Mesodermal cell (in vitro differentiated cells): ENCODE data around the gene SLC7A6OS.
"Not testable (repeated sequence)": the region's sequence is repeated elsewhere in the genome, so short reads cannot be mapped to it uniquely, and the experiment has no call there.

Experiments used
- H3K27ac ChIP-seq: 2 replicates; pipeline ENCODE4 v1.7.0; 2013; ENCODE audit warnings: mild to moderate bottlenecking, low read depth, low read length, moderate library complexity; ENCODE audit not compliant: severe bottlenecking
- H3K36me3 ChIP-seq: 2 replicates; pipeline ENCODE4 v1.7.1; 2013; ENCODE audit warnings: mild to moderate bottlenecking, low read length, moderate library complexity; ENCODE audit not compliant: control insufficient read depth, insufficient read depth
- H3K4me1 ChIP-seq: one replicate; pipeline ENCODE4 v1.7.1; 2013; ENCODE audit warnings: mild to moderate bottlenecking, low read length; ENCODE audit not compliant: insufficient read depth, control insufficient read depth, poor library complexity, severe bottlenecking
- H3K4me3 ChIP-seq: 2 replicates; pipeline ENCODE4 v1.7.0; 2013; ENCODE audit warnings: low read length, control low read depth, mild to moderate bottlenecking; ENCODE audit not compliant: insufficient read depth, poor library complexity, severe bottlenecking; ENCODE audit errors: extremely low read depth
- H3K9me3 ChIP-seq: 2 replicates; pipeline ENCODE4 v1.7.1; 2013; ENCODE audit warnings: mild to moderate bottlenecking, low read length, moderate library complexity; ENCODE audit not compliant: control insufficient read depth
- WGBS, 2 experiments: methylation state at CpG; one replicate each; pipeline ENCODE4 v1.1.5; 2013; ENCODE audit warnings: missing lambda C conversion rate in 2 of 2; ENCODE audit not compliant: insufficient coverage in 2 of 2; 5-methylcytosine and 5-hydroxymethylcytosine counted together

Gene SLC7A6OS

DNA sequence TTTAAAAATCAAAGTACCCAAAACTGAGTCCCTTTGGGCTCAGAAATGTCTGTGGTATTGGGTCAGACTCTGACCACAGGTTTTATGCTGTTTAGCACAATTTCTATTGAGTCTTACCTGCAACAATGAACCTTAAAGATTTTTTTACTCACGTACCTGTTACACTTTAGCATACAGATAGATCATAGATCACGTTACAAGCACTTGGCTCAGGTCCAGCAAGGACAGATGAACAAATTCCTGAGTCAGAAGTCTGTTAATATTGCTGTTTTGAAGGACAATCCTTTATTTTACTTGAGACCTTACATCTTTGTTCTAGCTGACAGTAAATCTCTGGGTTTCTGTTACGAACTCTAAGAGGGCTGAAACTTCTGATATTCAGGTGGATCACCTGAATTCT is 12.8 kb downstream of the SLC7A6OS start:
- whole genome bisulfite sequencing, 2 experiments, result 90 to 100% methylated on average over 2 to 3 of the region's 3 CpGs
- Histone ChIP-seq H3K4me1 (peaks cover 28% of the 10 kb centered on the region), H3K36me3 (peaks cover 95% of the 10 kb centered on the region), H3K9me3 (no peaks in the 10 kb centered on the region), H3K4me3 (no peak overlapping the region), H3K27ac (no peak overlapping the region)

DNA sequence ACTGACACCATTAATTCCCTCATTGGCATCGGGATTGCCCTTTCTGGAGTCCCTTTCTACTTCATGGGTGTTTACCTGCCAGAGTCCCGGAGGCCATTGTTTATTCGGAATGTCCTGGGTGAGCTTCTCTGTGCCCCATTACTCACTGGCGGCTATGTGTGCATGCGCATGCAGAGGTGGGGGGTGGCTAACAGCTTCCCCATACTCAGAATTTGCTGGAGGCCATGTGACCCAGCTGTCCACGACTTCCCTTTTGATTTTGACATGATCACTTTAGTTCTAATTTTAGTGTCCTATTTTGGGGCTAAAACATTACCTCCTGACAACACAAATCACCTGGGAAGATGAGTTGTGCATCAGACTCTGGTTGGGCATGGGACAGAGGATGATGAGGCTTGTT is 14.1 kb downstream of the SLC7A6OS start:
- WGBS, 2 experiments, result 94 to 100% methylated on average over 3 to 6 of the region's 6 CpGs
- Histone ChIP-seq H3K4me1 (peaks cover 28% of the 10 kb centered on the region), H3K36me3 (peaks cover 97% of the 10 kb centered on the region), H3K27ac (no peak overlapping the region), H3K4me3 (no peak overlapping the region), H3K9me3 (no peaks in the 10 kb centered on the region)

DNA sequence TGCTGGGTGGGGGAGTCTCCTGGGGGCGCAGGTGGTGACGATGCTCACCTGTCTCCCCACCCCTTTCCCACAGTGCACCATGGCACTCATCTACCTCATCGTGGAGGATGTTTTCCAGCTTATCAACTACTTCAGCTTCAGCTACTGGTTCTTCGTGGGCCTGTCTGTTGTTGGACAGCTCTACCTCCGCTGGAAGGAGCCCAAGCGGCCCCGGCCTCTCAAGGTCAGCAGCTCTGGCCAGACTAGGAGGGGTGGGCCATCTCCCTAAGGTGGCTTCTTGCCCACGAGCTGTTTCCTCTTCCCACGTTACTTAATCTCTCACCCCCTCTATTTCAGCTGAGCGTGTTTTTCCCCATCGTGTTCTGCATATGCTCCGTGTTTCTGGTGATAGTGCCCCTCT is 14.5 kb downstream of the SLC7A6OS start:
- Histone ChIP-seq H3K27ac (no peak overlapping the region), H3K36me3 (peaks cover 96% of the 10 kb centered on the region), H3K4me3 (no peak overlapping the region), H3K4me1 (peaks cover 28% of the 10 kb centered on the region), H3K9me3 (no peaks in the 10 kb centered on the region)
- 95 to 98% methylated on average over 11 of the region's 12 CpGs for WGBS, 2 experiments

DNA sequence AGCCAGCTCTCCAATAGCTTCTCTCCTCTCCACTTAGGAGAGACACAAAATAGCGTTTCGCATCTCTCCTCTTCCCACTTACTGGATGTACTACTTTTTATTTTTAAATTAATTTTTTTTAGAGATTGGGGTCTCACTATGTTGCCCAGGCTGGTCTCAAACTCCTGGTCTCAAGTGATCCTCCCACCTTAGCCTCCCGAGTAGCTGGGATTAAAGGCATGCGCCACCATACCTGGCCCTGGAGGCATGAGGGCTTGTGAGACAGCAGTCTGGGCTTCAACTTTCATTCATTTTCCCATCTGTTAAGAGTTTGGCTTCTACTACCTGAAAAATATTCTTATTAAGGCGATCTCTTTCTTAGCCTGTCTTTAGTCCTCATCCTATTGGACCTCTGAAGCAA is 18.3 kb downstream of the SLC7A6OS start:
- no peak overlapping the region for H3K4me3 ChIP-seq
- peaks cover 12% of the 10 kb centered on the region for H3K4me1 ChIP-seq
- WGBS, 2 experiments, result 82 to 100% methylated on average over 3 of the region's 5 CpGs
- peaks cover 90% of the 10 kb centered on the region for H3K36me3 ChIP-seq
- no peak overlapping the region for H3K27ac ChIP-seq
- no peaks in the 10 kb centered on the region for H3K9me3 ChIP-seq

DNA sequence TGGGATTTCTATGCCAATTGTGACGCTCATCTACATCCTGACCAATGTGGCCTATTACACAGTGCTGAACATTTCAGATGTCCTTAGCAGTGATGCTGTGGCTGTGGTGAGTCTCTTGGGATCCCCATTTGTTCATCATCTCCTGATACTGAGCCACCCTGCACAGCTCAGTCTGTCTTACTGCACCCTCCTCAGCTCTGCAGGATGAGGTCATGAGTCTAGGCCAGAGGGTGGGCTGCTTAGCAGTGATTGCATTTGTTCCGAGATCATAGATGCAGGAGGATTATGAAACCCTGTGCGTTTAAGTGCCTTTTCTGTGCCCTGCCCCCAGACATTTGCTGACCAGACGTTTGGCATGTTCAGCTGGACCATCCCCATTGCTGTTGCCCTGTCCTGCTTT is 19.5 kb downstream of the SLC7A6OS start:
- Histone ChIP-seq H3K9me3 (no peaks in the 10 kb centered on the region), H3K4me3 (no peak overlapping the region), H3K36me3 (peaks cover 90% of the 10 kb centered on the region), H3K27ac (no peak overlapping the region), H3K4me1 (peaks cover 16% of the 10 kb centered on the region)
- 90 to 94% methylated on average over 4 of the region's 4 CpGs for WGBS, 2 experiments

DNA sequence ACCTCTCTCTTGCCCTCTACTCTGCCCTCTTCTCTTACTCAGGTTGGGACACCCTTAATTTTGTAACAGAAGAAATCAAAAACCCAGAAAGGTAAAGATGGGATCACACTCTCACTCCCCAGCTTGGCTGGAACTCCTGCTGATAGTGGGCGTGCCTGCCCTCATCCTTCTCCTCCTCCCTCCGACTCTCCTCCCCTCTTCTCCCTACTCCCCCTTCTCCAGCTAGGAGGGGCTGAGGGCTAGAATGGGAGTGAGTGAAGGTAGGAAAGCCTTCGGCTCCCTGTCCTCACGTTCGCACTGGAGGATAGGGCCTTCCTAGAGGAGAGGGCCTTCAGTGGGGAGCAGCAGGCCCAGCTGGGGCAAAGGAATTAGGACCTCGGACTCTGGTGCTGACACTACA is 20.3 kb downstream of the SLC7A6OS start:
- 76 to 81% methylated on average over 3 to 4 of the region's 6 CpGs for WGBS, 2 experiments
- Histone ChIP-seq H3K27ac (no peak overlapping the region), H3K4me3 (no peak overlapping the region), H3K9me3 (no peaks in the 10 kb centered on the region), H3K4me1 (peaks cover 20% of the 10 kb centered on the region), H3K36me3 (peaks cover 89% of the 10 kb centered on the region)

DNA sequence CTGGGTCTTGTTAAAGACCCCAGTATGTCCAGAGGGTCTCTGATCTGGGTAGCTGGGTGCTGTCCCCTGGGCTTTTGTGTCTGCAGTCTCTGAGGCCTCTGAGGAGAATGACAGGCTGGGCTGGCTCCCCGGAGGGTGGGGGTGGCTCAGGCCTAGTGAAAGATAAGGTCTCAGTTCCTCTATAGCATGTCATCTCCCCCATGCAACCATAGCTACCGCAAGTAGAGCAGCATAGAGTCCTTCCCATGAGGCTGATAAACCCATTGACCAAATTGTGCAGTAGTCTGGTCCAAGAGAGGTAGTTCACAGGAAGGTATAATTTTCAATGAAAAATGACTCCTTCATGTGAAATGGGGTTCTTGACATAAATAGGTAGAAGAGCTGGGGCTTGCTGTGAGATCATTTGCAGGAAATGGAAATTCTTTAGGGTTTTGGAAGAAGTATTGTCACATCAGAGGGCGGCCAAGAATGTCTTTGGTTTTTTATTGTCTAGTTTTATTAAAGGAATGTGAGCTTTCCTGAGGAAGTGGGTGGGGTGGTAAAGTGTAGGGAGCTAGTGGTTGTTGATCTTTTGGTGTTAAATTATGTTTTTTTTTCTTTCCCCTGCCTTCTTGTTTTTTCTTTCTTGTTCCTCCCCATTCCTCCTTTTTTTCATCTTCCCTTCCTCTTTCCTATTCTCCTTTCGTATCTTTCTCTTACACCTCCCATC is 21.0 kb downstream of the SLC7A6OS start:
- 81 to 87% methylated on average over 2 to 3 of the region's 4 CpGs for WGBS, 2 experiments
- Histone ChIP-seq H3K36me3 (peaks cover 89% of the 10 kb centered on the region), H3K9me3 (no peaks in the 10 kb centered on the region), H3K4me3 (no peak overlapping the region), H3K4me1 (peaks cover 20% of the 10 kb centered on the region), H3K27ac (no peak overlapping the region)

DNA sequence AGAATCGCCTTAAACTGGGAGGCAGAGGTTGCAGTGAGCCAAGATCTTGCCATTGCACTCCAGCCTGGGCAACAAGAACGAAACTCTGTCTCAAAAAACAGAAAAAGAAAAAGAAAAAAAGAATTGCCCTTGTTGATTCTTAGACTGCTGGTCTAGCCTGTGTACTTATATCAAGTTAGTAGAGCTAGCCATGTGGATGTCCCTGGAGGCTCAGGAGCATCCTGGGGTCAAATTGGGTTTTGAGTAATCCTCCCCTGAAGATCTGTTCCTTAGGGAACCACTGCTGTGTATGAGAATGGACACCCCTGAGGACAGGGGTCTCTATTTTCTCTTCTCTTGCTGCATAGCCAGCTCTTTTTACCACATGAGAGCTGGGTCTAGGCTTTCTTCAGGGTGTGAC is 21.5 kb downstream of the SLC7A6OS start:
- Histone ChIP-seq H3K27ac (no peak overlapping the region), H3K9me3 (no peaks in the 10 kb centered on the region), H3K4me1 (peaks cover 20% of the 10 kb centered on the region), H3K4me3 (no peak overlapping the region), H3K36me3 (peaks cover 88% of the 10 kb centered on the region)
- WGBS, 2 experiments, result 100% methylated on average over 1 to 2 of the region's 2 CpGs

DNA sequence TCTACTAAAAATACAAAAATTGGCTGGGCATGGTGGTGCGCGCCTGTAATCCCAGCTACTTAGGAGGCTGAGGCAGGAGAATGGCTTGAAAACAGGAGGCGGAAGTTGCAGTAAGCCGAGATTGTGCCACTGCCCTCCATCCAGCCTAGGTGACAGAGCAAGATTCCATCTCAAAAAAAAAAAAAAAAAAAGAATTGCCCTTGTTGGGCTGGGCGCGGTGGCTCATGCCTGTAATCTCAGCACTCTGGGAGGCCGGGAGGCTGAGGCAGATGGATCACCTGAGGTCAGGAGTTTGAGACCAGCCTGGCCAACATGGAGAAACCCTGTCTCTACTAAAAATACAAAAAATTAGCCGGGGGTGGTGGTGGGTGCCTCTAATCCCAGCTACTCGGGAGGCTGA is 21.9 kb downstream of the SLC7A6OS start:
- WGBS, 2 experiments, result 87 to 91% methylated on average over 6 of the region's 9 CpGs
- not testable (repeated sequence) for H3K9me3 ChIP-seq, H3K27ac ChIP-seq, H3K4me3 ChIP-seq
- Histone ChIP-seq H3K36me3 (peaks cover 87% of the 10 kb centered on the region), H3K4me1 (peaks cover 20% of the 10 kb centered on the region)

DNA sequence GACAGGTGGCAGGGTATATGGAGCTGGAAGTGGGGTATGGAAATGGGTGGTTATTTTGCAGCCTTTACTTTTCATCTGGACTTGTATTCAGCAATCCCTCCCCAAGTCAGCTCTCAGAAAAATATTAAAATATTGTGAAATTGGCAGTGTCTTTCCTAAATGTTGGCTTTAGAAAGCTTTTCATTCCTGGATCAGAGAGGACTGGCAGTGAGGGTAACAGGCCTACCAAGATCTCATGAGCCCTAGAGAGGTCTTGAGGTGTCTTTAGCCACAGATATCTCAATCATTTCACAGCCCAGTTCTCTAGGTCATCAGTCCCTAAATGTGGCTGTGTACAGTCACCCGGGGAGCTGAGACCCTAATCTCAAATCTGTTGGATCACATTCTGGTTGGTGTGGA is 22.5 kb downstream of the SLC7A6OS start:
- Histone ChIP-seq H3K9me3 (no peaks in the 10 kb centered on the region), H3K36me3 (peaks cover 90% of the 10 kb centered on the region), H3K4me1 (peaks cover 20% of the 10 kb centered on the region), H3K27ac (no peak overlapping the region), H3K4me3 (no peak overlapping the region)
- WGBS, 2 experiments, result 100% methylated on average over 1 of the region's 1 CpG; no CpG with 5 or more reads in 1 of the 2 experiments
